NK-92 (cell line): ENCODE data around the gene MT1H.

Experiments
- DNase-seq: peaks from one replicate; lab custom pipeline; 2025; ENCODE audit not compliant: unreplicated experiment; lab: John Stamatoyannopoulos, UW

MT1H gene

GRCh38 chr16:56636616-56637413, 32.8 kb upstream of the MT1H start:
- no peak for DNase-seq

GRCh38 chr16:56637814-56638750, 31.5 kb upstream of the MT1H start, which contains the start of gene MT1A:
MT1A (plus strand) TSS chr16:56638666; CDS start chr16:56638739, 73 bp downstream.
- DNase-seq, result no peak

- no peak for DNase-seq
Measured at GRCh38 chr16:56639045-56639444, 30.6 kb upstream of the MT1H start.

- DNase-seq, result no peak
Measured at GRCh38 chr16:56640076-56640475, 29.5 kb upstream of the MT1H start.

- no peak for DNase-seq
Measured at GRCh38 chr16:56641166-56641565, 28.4 kb upstream of the MT1H start.

- DNase-seq, result no peak
Measured at GRCh38 chr16:56643080-56643778, 26.4 kb upstream of the MT1H start.

GRCh38 chr16:56643833-56644232, 25.8 kb upstream of the MT1H start:
- no peak for DNase-seq

GRCh38 chr16:56645311-56645710, 24.3 kb upstream of the MT1H start:
- no peak for DNase-seq

- DNase-seq, result no peak
Measured at GRCh38 chr16:56645838-56646237, 23.8 kb upstream of the MT1H start.

GRCh38 chr16:56647641-56648431, 21.8 kb upstream of the MT1H start:
- no peak for DNase-seq

GRCh38 chr16:56649271-56649670, 20.3 kb upstream of the MT1H start:
- DNase-seq, result no peak

- DNase-seq, result no peak
Measured at GRCh38 chr16:56649820-56650219, 19.8 kb upstream of the MT1H start.

- no peak for DNase-seq
Measured at GRCh38 chr16:56651586-56651985, 18.0 kb upstream of the MT1H start, which contains the start of gene MT1B. MT1B (plus strand) TSS chr16:56651886; CDS start chr16:56651954, 68 bp downstream.

- no peak for DNase-seq
Measured at GRCh38 chr16:56652600-56652999, 17.0 kb upstream of the MT1H start.

- DNase-seq, result no peak
Measured at GRCh38 chr16:56653218-56653617, 16.4 kb upstream of the MT1H start.

- DNase-seq, result no peak
Measured at GRCh38 chr16:56657555-56658326, 11.9 kb upstream of the MT1H start, which contains the start of gene MT1F. MT1F (plus strand) TSS chr16:56657959; CDS start chr16:56658059, 100 bp downstream.

GRCh38 chr16:56658327-56658875, 11.2 kb upstream of the MT1H start:
- no peak for DNase-seq

- no peak for DNase-seq
Measured at GRCh38 chr16:56662357-56663354, 7.0 kb upstream of the MT1H start.
